GM12878 (cell line): ENCODE measurements around the gene PHLDA2. TPM values are rescaled to one million over a fixed set of nuclear protein-coding genes. Genes with fewer than 3 reads are reported as not detected.
A peak's percentile ranks its signal among the peaks of the same experiment; 100 is the strongest.

ENCODE experiments used
- ATF7 ChIP-seq: fragments of 450-650 bp; IDR thresholded peaks from 2 replicates; pipeline ENCODE4 v1.6.1; 2016; ENCODE audit warnings: low read depth, mild to moderate bottlenecking
- BACH1 ChIP-seq: fragments of 450-650 bp; IDR thresholded peaks from 2 replicates; pipeline ENCODE4 v1.6.1; 2017; ENCODE audit warnings: mild to moderate bottlenecking, borderline replicate concordance
- BHLHE40 ChIP-seq, 2 experiments: fragments of 450-650 bp in 1 of 2; IDR thresholded peaks; 2 replicates each; pipeline ENCODE4 v1.6.1; 2011 to 2017; ENCODE audit warnings: low read depth in 2 of 2, borderline replicate concordance in 1 of 2, improper control_type of control experiment in 1 of 2, low read length in 1 of 2, mild to moderate bottlenecking in 1 of 2
- CBFB ChIP-seq: IDR thresholded peaks from 2 replicates; pipeline ENCODE4 v1.6.1; 2016; ENCODE audit warnings: antibody characterized with exemption, low read depth
- CEBPB ChIP-seq, 2 experiments: fragments of 150-350 bp in 1 of 2; IDR thresholded peaks; 2 replicates each; pipeline ENCODE4 v1.6.1; 2012 to 2014; ENCODE audit warnings: low read depth in 2 of 2, low read length in 2 of 2, borderline replicate concordance in 1 of 2, inconsistent platforms in 1 of 2
- CHD1 ChIP-seq: IDR thresholded peaks from 2 replicates; pipeline ENCODE4 v1.6.1; 2012; ENCODE audit warnings: low read depth, low read length, improper control_type of control experiment
- EP300 ChIP-seq, 2 experiments: fragments of 150-350 bp in 1 of 2; IDR thresholded peaks; 2 replicates each; pipeline ENCODE4 v1.6.1; 2011 to 2012; ENCODE audit warnings: low read depth in 2 of 2, low read length in 2 of 2, borderline replicate concordance in 1 of 2, improper control_type of control experiment in 1 of 2, inconsistent platforms in 1 of 2; ENCODE audit not compliant: control insufficient read depth in 1 of 2
- FOXK2 ChIP-seq: fragments of 450-650 bp; IDR thresholded peaks from 2 replicates; pipeline ENCODE4 v1.6.1; 2017; ENCODE audit warnings: mild to moderate bottlenecking, moderate library complexity
- FOXM1 ChIP-seq: IDR thresholded peaks from 2 replicates; pipeline ENCODE4 v1.6.1; 2012; ENCODE audit warnings: low read depth, mild to moderate bottlenecking, inconsistent platforms, low read length, moderate library complexity
- MEF2A ChIP-seq: IDR thresholded peaks from 2 replicates; pipeline ENCODE4 v1.6.1; 2011; ENCODE audit warnings: low read depth, mild to moderate bottlenecking, low read length, moderate library complexity; ENCODE audit not compliant: insufficient read depth
- MEF2B ChIP-seq: fragments of 450-650 bp; IDR thresholded peaks from 2 replicates; pipeline ENCODE4 v1.6.1; 2018; ENCODE audit warnings: mild to moderate bottlenecking, moderate library complexity; ENCODE audit not compliant: partially characterized antibody, poor library complexity, severe bottlenecking
- NFIC ChIP-seq: IDR thresholded peaks from 2 replicates; pipeline ENCODE4 v1.6.1; 2012; ENCODE audit warnings: low read depth, mild to moderate bottlenecking, inconsistent platforms, low read length, moderate library complexity
- NKRF ChIP-seq: fragments of 450-650 bp; conservative IDR thresholded peaks from 2 replicates; pipeline ENCODE4 v1.6.1; 2017; ENCODE audit warnings: mild to moderate bottlenecking, moderate library complexity
- NR2C2 ChIP-seq: IDR thresholded peaks from 2 replicates; pipeline ENCODE4 v1.6.1; 2011; ENCODE audit warnings: borderline replicate concordance, low read depth; ENCODE audit not compliant: control insufficient read depth, insufficient read length
- PML ChIP-seq: IDR thresholded peaks from 2 replicates; pipeline ENCODE4 v1.6.1; 2012; ENCODE audit warnings: low read length, inconsistent platforms
- POLR2A ChIP-seq: IDR thresholded peaks from 2 replicates; pipeline ENCODE4 v1.6.1; 2011; ENCODE audit warnings: low read depth, mild to moderate bottlenecking, low read length
- POLR2AphosphoS5 ChIP-seq: IDR thresholded peaks from 2 replicates; pipeline ENCODE4 v1.6.1; 2011; ENCODE audit warnings: mild to moderate bottlenecking, low read length, inconsistent platforms
- RELB ChIP-seq: fragments of 450-650 bp; IDR thresholded peaks from 2 replicates; pipeline ENCODE4 v1.6.1; 2017; ENCODE audit warnings: low read depth, mild to moderate bottlenecking, moderate library complexity
- ZNF274 ChIP-seq: IDR thresholded peaks from one replicate; pipeline ENCODE4 v1.8.0; 2011; ENCODE audit not compliant: insufficient read length, insufficient read depth
- ZNF384 ChIP-seq: IDR thresholded peaks from 2 replicates; pipeline ENCODE4 v1.6.1; 2012; ENCODE audit warnings: low read depth, mild to moderate bottlenecking, low read length, improper control_type of control experiment, borderline replicate concordance
- ZNF622 ChIP-seq: fragments of 450-650 bp; IDR thresholded peaks from 2 replicates; pipeline ENCODE4 v1.6.1; 2017; ENCODE audit warnings: mild to moderate bottlenecking, inconsistent platforms
- polyA plus RNA-seq, 11 experiments: library from polyadenylated mRNA; depleted of rRNA in 4 of 11; unstranded in 6 of 11; stranded (reverse) in 5 of 11; fragments of >200 nt; fragmentation: Nextera tagmentation in 4 of 11; fragmentation: Illumina TruSeq in 1 of 11; extraction: Ambion mirVana in 4 of 11; extraction: Trizol in 1 of 11; gene quantifications; 1 replicate in 1 of 11; 2 replicates in 10 of 11; pipeline versions ENCODE4 v1.2.1 to v1.2.3, GENCODE V29; 2011 to 2016; ENCODE audit warnings: inconsistent platforms in 2 of 11, missing spikeins in 2 of 11, low read depth in 1 of 11
- total RNA-seq, 4 experiments: library from RNA; depleted of rRNA in 3 of 4; stranded (reverse); fragments of >200 nt in 3 of 4; fragmentation: Illumina TruSeq in 1 of 4; extraction: Trizol in 1 of 4; gene quantifications; 2 replicates each; pipeline versions ENCODE4 v1.2.1 to v1.2.3, GENCODE V29; 2013 to 2021
- TF ChIP-seq, protein P1 (sequence below): fragments of 150-350 bp; IDR thresholded peaks from 2 replicates; pipeline ENCODE4 v1.6.1; 2014; ENCODE audit warnings: mild to moderate bottlenecking, low read depth, low read length
- TF ChIP-seq, protein P2 (sequence below): fragments of 450-650 bp; IDR thresholded peaks from 2 replicates; pipeline ENCODE4 v1.6.1; 2017; ENCODE audit warnings: mild to moderate bottlenecking, low read depth, inconsistent platforms; ENCODE audit not compliant: poor library complexity, severe bottlenecking

Gene PHLDA2
- total and polyA plus RNA-seq, 10 of the 15 experiments (the other 5 are each of a cell fraction or from before 2014, with no cell fraction given) = 0.15 to 0.49 (median 0.16) TPM; not detected in 7

- TF ChIP-seq CHD1 (no peak), ZNF274 (no peak), BACH1 (0 out of 2 replicates have a peak, but pooled peaks have one; percentile 8), NR2C2 (no peak), NFIC (no peak), POLR2AphosphoS5 (no peak), FOXM1 (no peak), ATF7 (no peak), NKRF (no peak; the same call in 1 of the 2 replicates), CBFB (no peak), MEF2B (peak; percentile 55), FOXK2 (no peak), RELB (0 out of 2 replicates have a peak, but pooled peaks have one; percentile 20), PML (no peak), CEBPB (IDR thresholded peaks at IDR 0.05; ENCODE audit: borderline replicate concordance in 1 of 2, low read depth in 2 of 2, low read length in 2 of 2) (no peak), ZNF622 (no peak), EP300 (IDR thresholded peaks at IDR 0.05; ENCODE audit: borderline replicate concordance in 1 of 2, control insufficient read depth in 1 of 2, low read depth in 2 of 2, low read length in 2 of 2) (no peak), BHLHE40 (IDR thresholded peaks at IDR 0.05; ENCODE audit: borderline replicate concordance in 1 of 2, low read depth in 2 of 2, low read length in 1 of 2) (peak in 1 of 2 experiments; percentile 24; a peak in 2 of 4 replicates), MEF2A (no peak), POLR2A (peak; percentile 59; the same call in 1 of the 2 replicates), ZNF384 (no peak)
- TF ChIP-seq, protein P1, sequence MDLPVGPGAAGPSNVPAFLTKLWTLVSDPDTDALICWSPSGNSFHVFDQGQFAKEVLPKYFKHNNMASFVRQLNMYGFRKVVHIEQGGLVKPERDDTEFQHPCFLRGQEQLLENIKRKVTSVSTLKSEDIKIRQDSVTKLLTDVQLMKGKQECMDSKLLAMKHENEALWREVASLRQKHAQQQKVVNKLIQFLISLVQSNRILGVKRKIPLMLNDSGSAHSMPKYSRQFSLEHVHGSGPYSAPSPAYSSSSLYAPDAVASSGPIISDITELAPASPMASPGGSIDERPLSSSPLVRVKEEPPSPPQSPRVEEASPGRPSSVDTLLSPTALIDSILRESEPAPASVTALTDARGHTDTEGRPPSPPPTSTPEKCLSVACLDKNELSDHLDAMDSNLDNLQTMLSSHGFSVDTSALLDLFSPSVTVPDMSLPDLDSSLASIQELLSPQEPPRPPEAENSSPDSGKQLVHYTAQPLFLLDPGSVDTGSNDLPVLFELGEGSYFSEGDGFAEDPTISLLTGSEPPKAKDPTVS = no peak
- TF ChIP-seq, protein P2, sequence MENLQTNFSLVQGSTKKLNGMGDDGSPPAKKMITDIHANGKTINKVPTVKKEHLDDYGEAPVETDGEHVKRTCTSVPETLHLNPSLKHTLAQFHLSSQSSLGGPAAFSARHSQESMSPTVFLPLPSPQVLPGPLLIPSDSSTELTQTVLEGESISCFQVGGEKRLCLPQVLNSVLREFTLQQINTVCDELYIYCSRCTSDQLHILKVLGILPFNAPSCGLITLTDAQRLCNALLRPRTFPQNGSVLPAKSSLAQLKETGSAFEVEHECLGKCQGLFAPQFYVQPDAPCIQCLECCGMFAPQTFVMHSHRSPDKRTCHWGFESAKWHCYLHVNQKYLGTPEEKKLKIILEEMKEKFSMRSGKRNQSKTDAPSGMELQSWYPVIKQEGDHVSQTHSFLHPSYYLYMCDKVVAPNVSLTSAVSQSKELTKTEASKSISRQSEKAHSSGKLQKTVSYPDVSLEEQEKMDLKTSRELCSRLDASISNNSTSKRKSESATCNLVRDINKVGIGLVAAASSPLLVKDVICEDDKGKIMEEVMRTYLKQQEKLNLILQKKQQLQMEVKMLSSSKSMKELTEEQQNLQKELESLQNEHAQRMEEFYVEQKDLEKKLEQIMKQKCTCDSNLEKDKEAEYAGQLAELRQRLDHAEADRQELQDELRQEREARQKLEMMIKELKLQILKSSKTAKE = no peak
Measured at GRCh38 chr11:2892215-2892966, 36.8 kb downstream of the PHLDA2 start (continued).
